NK-92 (cell line): Measurements from ENCODE around the gene TBX1.
"Not testable (repeated sequence)": the region's sequence is repeated elsewhere in the genome, so short reads cannot be mapped to it uniquely, and the experiment has no call there.

ENCODE experiments used
- DNase-seq: peaks from one replicate; lab custom pipeline; 2025; ENCODE audit not compliant: unreplicated experiment; lab: John Stamatoyannopoulos, UW

Gene TBX1

DNA sequence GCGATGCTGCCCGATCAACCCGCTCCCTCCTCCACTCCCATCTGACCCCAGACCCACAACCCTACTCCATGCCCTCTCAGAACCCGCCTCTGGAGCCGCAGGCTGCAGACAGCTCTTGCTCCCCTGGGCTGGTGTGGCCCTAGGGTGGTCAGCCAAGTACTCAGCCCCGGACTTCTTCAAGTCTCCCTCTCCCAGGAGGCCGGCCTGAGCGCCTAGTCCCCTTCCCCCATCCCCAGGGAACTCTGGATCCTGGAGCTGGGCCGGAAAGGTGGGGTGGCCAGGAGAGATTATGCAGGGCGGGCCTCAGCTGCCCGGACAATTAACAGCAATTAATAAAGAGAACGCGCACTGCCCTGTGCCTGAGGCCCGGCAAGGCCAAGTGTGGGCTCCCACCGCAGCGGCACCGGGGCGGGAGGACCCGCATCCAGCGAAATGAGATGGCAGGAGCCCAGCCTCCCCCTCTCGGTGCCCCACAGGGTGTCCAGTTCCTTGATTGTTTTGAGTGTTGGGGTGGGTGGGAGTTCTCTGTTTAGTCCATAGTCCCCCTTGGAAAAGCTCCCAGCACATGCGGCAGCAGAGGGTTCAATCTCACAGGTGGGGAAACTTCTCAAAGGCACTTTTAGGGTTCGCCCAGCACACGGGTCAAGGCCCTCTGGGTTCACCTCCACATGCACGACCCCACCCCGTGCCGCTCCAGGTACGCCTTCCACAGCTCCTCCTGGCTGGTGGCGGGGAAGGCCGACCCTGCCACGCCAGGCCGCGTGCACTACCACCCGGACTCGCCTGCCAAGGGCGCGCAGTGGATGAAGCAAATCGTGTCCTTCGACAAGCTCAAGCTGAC is 3.1 kb downstream of the TBX1 start:
- DNase-seq, result no peak

- DNase-seq, result no peak
Measured at GRCh38 chr22:19764299-19764593, 3.7 kb downstream of the TBX1 start.

DNA sequence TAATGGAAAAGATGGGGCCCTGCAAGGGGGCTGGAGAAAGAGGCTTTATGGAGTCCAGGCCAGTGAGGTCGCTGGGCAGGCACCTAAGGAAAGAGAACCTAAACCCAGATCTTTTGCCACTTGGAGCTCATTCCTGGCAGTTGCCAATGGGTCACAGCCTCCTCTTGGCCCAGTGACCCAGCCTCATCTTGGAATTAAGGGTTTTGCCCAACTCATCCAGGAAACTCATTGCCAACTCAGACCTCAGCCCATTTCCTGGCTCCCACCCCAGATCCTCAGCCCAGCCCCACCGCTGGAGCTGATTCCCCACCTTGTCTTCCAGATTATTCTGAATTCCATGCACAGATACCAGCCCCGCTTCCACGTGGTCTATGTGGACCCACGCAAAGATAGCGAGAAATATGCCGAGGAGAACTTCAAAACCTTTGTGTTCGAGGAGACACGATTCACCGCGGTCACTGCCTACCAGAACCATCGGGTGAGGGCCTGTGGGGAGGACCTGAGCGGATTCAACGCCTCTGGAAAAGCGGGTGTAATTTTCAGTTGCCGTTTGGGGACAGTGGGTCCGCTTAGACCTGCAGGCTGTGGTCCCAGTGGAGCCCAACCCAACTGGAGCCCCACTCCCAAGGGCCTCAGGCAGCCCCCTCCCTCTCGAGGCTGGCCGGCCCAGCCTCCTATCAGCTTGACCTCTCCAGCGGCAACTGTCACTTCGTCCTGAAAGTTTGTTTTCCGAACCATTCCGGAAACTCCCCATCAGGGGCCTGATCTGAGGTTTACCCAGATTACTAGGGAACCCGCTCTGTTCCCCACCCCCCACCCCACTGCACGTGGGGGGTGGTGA is 4.3 kb downstream of the TBX1 start:
- no peak for DNase-seq

GRCh38 chr22:19765477-19766239 is 5.1 kb downstream of the TBX1 start:
- DNase-seq, result no peak

- DNase-seq, result no peak
Measured at GRCh38 chr22:19766240-19766510, 5.6 kb downstream of the TBX1 start.

DNA sequence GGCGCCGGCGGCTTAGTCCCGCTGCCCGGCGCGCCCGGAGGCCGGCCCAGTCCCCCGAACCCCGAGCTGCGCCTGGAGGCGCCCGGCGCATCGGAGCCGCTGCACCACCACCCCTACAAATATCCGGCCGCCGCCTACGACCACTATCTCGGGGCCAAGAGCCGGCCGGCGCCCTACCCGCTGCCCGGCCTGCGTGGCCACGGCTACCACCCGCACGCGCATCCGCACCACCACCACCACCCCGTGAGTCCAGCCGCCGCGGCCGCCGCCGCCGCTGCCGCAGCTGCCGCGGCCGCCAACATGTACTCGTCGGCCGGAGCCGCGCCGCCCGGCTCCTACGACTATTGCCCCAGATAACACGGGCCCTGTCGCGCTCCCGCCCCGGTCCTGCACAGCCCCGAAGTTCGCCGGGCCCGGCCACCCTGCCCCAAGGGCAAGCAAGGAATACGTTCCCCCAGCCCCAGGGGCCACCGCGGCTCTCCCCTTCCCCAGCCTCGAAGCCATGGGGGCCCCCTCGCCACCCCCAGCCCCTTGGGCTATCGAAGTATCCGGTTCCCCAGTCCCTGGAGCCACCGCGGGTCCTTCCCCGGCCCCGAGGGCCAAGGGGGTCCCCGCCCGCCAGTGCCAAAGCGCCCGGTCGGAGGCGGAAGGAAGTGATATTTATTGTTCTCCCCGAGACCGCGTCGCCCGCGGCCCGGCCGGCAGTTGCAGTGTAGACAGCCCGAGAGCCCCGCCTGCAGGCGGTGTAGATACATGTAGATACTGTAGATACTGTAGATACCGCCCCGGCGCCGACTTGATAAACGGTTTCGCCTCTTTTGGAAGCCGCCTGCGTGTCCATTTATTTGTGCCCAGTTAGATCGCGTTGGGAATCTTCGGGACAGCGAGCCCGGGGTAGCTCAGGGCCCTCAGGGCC is 6.2 kb downstream of the TBX1 start:
- DNase-seq, result no peak

DNA sequence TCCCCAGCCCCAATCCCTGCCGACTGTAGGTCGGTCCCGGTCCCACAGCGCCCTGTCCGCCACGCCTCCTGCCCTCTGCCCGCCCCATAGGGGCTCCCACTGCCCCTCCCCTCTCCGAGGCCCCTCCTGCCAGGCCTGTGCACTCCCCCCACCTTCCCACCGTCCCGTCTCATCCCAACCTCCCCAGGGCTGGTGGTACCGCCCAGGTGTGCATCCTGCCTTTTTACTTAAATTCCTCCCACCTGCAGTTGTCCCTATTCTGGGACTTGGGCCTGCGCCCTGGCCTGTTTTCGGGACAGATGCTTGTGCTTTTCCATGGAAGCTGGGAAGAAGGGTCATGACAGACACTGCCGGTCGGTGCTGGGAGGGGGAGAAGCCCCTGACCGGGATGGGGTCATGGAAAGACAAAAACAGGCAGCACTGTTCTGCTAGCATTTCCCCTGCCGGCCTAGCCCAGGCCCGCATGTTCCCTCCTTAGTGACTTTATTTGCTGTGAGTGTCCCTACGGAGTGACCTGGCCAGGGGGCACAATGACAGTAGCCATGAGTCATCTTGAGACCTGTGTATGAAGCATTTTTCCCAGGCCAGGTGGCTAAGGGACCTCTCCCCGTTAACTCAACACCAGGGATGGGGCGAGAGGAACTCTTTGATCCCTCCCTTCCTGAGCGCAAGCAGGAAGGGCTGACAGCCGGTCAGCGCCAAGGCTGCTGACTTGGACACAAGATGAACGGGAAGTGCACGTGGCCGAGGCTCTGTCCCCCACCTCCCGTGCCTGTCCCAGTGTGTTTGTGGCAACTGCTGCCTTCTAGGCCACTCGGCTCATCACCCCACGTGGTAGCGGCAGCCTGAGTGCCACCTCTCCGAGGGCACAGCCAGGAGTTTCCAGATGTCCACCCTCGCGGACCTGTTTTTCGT is 7.1 kb downstream of the TBX1 start:
- DNase-seq, result no peak

GRCh38 chr22:19769393-19769715 is 8.8 kb downstream of the TBX1 start:
- DNase-seq, result no peak

- no peak for DNase-seq
Measured at GRCh38 chr22:19770349-19771220, 10.0 kb downstream of the TBX1 start.

DNA sequence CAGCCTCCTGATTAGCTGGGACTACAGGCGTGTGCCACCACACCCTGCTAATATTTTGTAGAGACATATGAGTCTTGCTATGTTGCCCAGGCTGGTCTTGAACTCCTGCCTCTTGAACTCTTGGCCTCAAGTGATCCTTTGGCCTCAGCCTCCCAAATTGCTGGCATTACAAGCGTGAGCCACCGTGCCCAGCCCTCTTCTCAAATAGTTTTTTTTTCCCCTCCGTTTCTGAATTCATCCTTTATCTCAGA is 11.8 kb downstream of the TBX1 start:
- no peak for DNase-seq

DNA sequence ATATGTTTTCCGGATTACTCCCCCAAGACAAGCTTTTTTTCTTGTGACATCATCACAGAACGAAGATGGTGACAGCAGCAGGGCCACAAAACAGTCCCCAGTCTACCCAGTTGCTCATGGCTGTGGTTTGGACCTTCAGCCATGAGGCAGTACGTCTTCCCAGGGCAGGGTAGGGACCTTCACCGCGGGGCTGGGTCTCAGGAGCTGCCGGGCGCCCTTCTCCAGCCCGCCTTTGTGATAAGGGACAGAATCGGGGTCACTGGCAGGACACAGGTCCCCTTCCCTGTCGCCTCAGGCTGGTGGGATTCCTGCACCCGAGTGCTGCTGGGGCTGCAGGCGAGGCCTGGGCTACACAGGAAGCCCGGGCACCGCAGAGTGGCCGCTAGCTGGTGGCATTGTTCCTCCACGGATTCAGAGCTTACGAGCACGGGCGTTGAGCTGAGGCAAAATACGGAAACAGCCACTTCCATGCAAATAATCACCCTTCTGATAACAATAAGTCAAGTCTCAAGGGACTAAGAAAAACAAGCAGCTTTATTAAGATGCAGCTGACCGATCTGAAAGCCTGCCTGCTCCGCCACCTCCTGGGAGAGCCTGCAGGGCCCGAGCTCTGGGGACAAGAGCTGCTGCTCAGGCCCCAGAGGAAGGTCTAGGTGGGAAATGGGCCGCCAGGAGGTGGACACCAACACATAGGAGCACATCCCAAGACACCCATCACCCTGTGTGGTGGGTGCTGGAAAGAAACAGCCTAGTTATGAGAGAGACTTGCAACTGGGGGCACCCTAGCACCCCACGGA is 12.3 kb downstream of the TBX1 start:
- no peak for DNase-seq

GRCh38 chr22:19773470-19774040 is 13.0 kb downstream of the TBX1 start:
- DNase-seq, result no peak

GRCh38 chr22:19774628-19775027 is 14.1 kb downstream of the TBX1 start:
- DNase-seq, result no peak

DNA sequence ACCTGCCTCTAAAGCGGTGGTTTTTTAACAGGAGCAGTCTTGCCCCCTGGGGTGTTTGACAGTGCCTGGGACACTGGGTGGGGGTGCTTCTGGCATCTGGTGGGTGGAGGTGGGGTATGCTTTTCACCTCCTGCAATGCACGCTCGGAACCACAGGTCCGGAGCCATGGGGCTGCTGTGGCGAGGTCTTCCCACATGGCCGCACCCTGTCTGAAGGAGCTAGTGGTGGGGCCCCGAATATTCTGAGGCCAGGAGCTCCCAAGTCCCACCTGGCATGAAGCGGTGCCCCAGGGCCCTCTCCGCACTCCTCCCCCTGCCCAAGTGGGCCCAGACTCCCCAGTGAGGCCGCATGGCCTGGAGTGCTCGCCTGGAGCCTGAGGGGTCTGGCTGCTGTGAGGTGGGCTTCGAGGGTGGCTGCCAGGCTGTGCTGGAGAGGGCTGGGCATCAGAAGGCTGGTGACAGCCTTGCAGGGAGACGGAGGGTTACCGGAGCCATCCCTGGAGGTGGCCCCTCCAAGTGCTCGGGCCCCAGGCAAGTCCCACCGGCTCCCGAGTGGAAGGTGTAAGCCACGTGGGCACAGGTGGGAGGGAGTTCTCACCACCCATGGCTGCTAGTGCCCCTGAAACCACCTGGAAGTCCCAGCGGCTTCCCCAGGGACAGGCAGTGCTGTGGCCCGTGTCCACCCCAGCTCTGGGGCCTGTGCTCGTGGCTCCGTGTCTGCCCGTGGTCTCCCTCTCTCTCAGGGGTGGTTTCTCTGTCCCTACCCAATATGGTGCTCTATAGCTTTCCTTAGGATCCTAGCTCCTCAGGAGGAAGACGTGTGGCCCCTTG is 15.1 kb downstream of the TBX1 start:
- no peak for DNase-seq

DNA sequence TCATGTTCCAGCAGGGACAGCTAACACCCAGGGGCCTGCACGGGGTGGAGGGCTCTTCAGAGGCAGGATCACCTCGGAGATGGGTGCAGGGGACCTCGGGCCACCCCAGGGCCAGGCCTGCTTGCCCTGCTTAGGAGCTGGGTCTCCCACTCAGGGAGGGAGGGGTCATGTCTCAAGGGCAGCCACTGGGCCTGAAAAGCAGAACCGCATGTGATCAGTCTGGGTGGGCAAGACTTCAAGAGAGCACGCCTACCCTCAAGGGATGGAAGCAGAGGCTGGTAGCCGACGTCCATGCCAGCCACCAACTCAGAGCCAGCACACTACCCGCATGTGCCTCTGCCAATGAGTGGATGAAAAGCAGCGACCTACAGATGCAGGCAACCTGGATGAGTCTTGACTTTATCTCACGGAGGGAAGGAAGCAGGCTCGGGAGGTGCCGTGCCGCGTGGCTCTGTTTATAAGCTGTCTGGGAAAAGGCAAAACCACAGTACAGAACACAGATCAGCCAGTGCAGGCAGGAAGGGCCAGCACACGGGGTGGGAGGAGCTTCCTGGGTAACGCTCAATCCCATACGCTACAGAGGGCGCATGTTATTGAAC is 16.0 kb downstream of the TBX1 start:
- DNase-seq, result no peak

- not testable (repeated sequence) for DNase-seq
Measured at GRCh38 chr22:19777192-19777591, 16.6 kb downstream of the TBX1 start.

- no peak for DNase-seq
Measured at GRCh38 chr22:19779011-19779421, 18.4 kb downstream of the TBX1 start.
